ENCODE measurements around the gene CRISPLD2.
A peak's percentile ranks its signal among the peaks of the same experiment; 100 is the strongest.

CRISPLD2 gene

DNA sequence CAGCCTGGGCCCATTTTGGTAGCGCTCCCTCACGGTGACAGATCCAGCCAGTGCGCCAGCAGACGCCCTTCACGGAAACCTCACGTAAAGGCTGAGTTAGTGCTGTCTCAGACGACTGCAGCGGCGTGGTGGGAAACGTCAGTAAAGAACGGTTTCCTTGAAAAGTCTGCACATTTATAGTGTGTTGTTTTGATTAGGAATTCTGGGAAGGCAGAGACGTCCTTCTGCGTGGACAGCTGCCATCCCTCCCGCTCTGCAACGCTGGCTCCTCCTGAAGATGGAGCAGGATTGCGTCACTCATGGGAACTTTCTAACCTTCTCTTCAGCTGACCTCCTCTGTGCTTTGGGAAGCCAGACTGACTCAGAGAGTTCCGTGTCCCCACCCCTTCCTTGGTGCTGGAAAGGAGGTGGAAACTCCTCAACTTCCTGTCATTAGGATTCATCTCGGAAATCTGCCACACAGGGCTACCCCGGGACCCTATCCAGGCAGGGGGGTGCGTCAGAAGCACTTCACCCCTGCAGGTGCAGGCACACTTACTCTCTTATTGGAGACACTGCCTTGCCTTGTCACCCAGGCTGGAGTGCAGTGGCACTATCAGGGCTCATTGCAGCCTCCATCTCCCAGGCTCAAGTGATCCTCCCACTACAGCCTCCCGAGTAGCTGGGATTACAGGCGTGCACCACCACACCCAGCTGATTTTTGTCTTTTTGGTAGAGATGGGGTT, 24.3 kb upstream of the CRISPLD2 start:
- TF ChIP-seq, protein P1, sequence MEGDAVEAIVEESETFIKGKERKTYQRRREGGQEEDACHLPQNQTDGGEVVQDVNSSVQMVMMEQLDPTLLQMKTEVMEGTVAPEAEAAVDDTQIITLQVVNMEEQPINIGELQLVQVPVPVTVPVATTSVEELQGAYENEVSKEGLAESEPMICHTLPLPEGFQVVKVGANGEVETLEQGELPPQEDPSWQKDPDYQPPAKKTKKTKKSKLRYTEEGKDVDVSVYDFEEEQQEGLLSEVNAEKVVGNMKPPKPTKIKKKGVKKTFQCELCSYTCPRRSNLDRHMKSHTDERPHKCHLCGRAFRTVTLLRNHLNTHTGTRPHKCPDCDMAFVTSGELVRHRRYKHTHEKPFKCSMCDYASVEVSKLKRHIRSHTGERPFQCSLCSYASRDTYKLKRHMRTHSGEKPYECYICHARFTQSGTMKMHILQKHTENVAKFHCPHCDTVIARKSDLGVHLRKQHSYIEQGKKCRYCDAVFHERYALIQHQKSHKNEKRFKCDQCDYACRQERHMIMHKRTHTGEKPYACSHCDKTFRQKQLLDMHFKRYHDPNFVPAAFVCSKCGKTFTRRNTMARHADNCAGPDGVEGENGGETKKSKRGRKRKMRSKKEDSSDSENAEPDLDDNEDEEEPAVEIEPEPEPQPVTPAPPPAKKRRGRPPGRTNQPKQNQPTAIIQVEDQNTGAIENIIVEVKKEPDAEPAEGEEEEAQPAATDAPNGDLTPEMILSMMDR (IDR thresholded peaks at IDR 0.05; ENCODE audit: control insufficient read depth, insufficient read depth, low read depth, low read length, missing control alignments): no peak
- peak; percentile 93 for DNase-seq (ENCODE audit: low read depth)
- H3K4me3 ChIP-seq (ENCODE audit: control insufficient read depth, low read depth, low read length): no peak overlapping the region

DNA sequence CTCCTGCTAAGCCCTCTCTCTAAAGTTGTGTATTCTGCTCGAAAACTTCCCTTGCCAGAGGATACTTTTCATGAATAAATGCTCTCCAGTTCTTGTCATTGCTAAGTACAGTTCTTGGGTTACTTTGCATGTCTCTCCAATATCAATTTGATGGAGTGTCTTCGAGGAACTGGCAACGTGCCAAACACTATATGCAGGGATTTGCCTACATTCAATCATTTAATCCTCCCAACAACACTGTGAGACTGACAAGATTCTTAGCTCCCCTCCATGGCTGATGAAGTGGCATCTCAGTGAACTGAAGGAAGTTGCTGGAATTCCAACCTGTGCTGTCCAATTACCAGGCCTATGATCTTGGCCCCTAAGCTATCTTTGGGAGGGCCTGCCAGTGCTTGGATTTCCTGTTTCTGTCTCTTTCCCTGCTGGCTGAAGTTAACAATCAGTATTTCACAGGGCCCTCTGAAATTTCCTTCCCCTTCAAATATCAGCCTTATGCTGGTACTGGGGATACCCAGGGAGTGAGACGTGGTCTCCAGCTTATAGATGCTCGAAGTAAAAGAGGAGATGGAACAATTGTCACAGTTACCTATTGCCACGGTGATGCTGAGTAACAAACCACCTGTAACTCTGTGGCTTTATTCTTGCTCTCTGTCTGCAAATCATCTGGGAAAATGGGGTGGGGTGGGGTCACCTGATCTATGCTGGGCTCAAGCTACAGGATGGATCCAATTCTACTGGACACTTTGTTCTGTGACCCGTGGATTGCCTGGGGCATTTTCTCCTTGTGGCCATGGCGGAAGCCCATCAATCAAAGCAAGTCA, 19.4 kb upstream of the CRISPLD2 start:
- no peak for DNase-seq (ENCODE audit: low read depth)
- TF ChIP-seq, protein P1 (IDR thresholded peaks at IDR 0.05; ENCODE audit: control insufficient read depth, insufficient read depth, low read depth, low read length, missing control alignments): no peak
- no peak overlapping the region for H3K4me3 ChIP-seq (ENCODE audit: control insufficient read depth, low read depth, low read length)

DNA sequence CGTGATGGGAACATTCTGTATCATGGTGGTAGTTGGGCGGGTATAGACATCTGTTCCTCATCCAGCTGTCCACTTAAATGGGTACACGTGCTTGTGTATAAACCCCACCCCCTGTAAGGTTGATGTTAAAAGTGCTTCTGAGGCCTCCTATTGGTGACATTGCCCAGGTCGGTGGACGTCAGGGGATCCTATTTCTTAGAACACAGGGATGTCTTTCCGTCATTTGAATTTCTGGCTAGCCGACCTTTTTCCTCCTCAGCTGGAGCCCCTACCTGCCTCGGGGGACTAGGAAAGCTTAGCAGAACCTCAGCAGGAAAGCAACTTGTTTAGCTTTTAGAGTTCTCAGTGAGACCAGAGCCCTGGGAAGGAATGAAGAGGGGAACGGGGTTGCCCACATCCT, 16.6 kb upstream of the CRISPLD2 start:
- DNase-seq (ENCODE audit: low read depth): no peak
- TF ChIP-seq, protein P1 (IDR thresholded peaks at IDR 0.05; ENCODE audit: control insufficient read depth, insufficient read depth, low read depth, low read length, missing control alignments): no peak
- no peak overlapping the region for H3K4me3 ChIP-seq (ENCODE audit: control insufficient read depth, low read depth, low read length)

DNA sequence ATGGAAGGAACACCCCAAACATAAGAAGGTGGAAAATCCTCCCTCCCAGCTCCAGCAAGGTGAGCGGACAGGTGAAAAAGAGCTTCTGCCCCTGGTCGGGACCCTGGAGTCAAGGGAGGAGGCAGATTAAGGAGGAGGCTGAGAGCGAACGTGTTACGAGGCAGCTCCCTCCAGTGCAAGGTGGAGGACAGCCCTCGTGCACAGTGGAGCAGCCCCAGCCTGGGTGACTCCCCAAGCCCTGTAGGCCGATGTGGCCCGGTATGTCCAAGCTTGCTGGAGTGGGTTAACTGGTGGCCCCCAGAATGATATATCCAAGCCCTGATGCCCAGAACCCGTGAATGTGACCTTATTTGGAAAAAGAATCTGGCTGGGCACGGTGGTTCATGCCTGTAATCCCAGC, 15.5 kb upstream of the CRISPLD2 start:
- TF ChIP-seq, protein P1 (IDR thresholded peaks at IDR 0.05; ENCODE audit: control insufficient read depth, insufficient read depth, low read depth, low read length, missing control alignments): no peak
- H3K4me3 ChIP-seq (ENCODE audit: control insufficient read depth, low read depth, low read length): no peak overlapping the region
- no peak for DNase-seq (ENCODE audit: low read depth)

DNA sequence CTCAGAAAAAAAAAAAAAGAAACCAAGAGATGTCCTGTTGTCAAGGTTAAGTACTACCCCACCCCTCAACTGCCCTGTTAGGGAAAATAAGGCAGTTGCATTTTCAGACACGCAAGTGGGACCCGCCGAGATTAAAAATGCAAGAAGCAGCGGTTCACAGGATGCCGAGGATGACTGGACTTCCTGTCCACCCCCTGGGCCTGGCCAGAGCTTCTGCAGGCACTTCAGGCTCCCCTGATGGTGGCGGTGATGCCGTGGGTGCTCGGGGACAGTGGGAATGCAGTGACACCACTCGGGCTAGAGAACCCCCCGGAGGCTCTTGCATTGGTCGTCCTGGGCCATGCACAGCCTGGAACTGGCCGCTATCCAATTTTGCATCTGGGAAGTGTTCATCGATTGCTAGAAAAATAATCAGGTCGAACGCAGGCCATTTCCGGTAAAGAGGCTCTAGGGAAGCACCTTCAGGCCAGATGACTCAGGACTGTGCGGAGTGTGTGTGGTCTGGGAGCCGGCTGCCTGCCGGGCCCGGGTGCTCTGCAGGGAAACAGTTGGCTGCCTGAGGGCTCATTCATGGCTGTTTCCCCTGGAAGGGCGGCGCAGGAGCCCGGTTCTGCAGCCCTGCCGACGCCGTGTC, 13.4 kb upstream of the CRISPLD2 start:
- TF ChIP-seq, protein P1 (IDR thresholded peaks at IDR 0.05; ENCODE audit: control insufficient read depth, insufficient read depth, low read depth, low read length, missing control alignments): no peak
- peak overlapping the region; percentile 13 for H3K4me3 ChIP-seq (ENCODE audit: control insufficient read depth, low read depth, low read length)
- DNase-seq (ENCODE audit: low read depth): peak; percentile 42

DNA sequence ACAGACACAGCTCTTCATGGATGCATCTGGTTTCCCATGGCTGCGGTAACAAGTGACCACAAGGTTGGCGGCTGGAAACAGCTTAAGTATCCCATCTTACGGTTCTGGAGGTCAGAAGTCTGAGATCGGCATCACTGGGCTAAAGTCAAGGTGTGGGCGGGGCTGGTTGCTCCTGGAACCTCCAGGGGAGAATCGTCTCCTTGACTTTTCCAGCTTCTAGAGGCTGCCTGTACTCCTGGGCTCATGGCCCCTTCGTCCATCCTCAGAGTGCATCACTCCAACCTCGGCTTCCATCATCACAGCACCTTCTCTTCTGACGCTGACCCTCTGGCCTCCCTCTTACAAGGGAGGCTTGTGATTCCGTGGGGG, 12.9 kb upstream of the CRISPLD2 start:
- no peak for DNase-seq (ENCODE audit: low read depth)
- TF ChIP-seq, protein P1 (IDR thresholded peaks at IDR 0.05; ENCODE audit: control insufficient read depth, insufficient read depth, low read depth, low read length, missing control alignments): no peak
- H3K4me3 ChIP-seq (ENCODE audit: control insufficient read depth, low read depth, low read length): no peak overlapping the region

Measured in AG09309 (cell line).